Fibroblast of lung (primary cell): ENCODE results near the gene ARPC5.

Experiments
- CTCF ChIP-seq, 2 donors: IDR thresholded peaks in 1 of 2; conservative IDR thresholded peaks in 1 of 2; 1 replicate in 1 of 2; 2 replicates in 1 of 2; pipeline ENCODE4 v1.5.1; 2011 to 2012; ENCODE audit warnings: low read length in 2 of 2, control low read depth in 1 of 2, inconsistent platforms in 1 of 2, low read depth in 1 of 2, mild to moderate bottlenecking in 1 of 2
- EZH2 ChIP-seq: IDR thresholded peaks from 2 replicates; pipeline ENCODE4 v1.5.1; 2012; ENCODE audit warnings: low read length, control low read depth, mild to moderate bottlenecking; ENCODE audit errors: missing control alignments

GRCh38 chr1:183607322-183607980 is 28.1 kb downstream of the ARPC5 start:
- no peak for TF ChIP-seq CTCF (conservative IDR thresholded peaks at IDR 0.05 in 1 of 2, IDR thresholded peaks at IDR 0.05 in 1 of 2; ENCODE audit: low read depth in 1 of 2, low read length in 2 of 2)
- no peak for TF ChIP-seq EZH2
